T-helper 17 cell (primary cell): Measurements from ENCODE around the gene POLDIP3. TPM values are rescaled to one million over a fixed set of nuclear protein-coding genes. Genes with fewer than 3 reads are reported as not detected.
"Not testable (repeated sequence)": the region's sequence is repeated elsewhere in the genome, so short reads cannot be mapped to it uniquely, and the experiment has no call there.

ENCODE experiments used
- ATAC-seq: fragments of 150-1000 bp; cut with Tn5 transposase; 2 replicates; pipeline ENCODE4 v1.10.0; 2021; ENCODE audit warnings: mild to moderate bottlenecking, moderate library complexity
- DNase-seq, 3 donors: peaks; one replicate each; pipeline versions ENCODE4 v3.0.0 to v3.0.0-alpha.2; 2020 to 2021
- H3K9me3 ChIP-seq: one replicate; pipeline ENCODE4 v1.7.0; 2013; ENCODE audit warnings: low read length, mild to moderate bottlenecking; ENCODE audit not compliant: control insufficient read depth, poor library complexity, severe bottlenecking
- H3K27ac Mint-ChIP-seq: one replicate; pipeline ENCODE4 v1.8.0; 2022; ENCODE audit warnings: mild to moderate bottlenecking, moderate library complexity, mixed read lengths
- H3K27me3 Mint-ChIP-seq: one replicate; pipeline ENCODE4 v1.8.0; 2022; ENCODE audit warnings: mixed read lengths
- H3K36me3 Mint-ChIP-seq: one replicate; pipeline ENCODE4 v1.8.0; 2022; ENCODE audit warnings: low read depth, mixed read lengths
- H3K4me1 Mint-ChIP-seq: one replicate; pipeline ENCODE4 v1.8.0; 2022; ENCODE audit warnings: mild to moderate bottlenecking, mixed read lengths
- H3K4me3 Mint-ChIP-seq: one replicate; pipeline ENCODE4 v1.8.0; 2022; ENCODE audit warnings: mild to moderate bottlenecking, moderate library complexity, mixed read lengths
- total RNA-seq, 4 donors: library from RNA in 2 of 4; stranded (reverse) in 2 of 4; gene quantifications; one replicate each; pipeline ENCODE4 v1.2.3 and lab custom pipeline; 2022 to 2026

Gene POLDIP3
- total RNA-seq, 2 donors from 2014 or later = 70.3 to 71.2 TPM

- ATAC-seq = no peak
Measured at GRCh38 chr22:42620084-42620483, 5.4 kb upstream of the POLDIP3 start.

GRCh38 chr22:42619261-42620063 is 4.8 kb upstream of the POLDIP3 start:
- Mint-ChIP-seq H3K4me1 (peaks cover 18% of the 10 kb centered on the region), H3K4me3 (peak overlapping the region; percentile 7), H3K36me3 (no peaks in the 10 kb centered on the region), H3K27me3 (no peaks in the 10 kb centered on the region), H3K27ac (no peak overlapping the region)
- ATAC-seq (no peak), DNase-seq (no peak)
- H3K9me3 ChIP-seq = no peaks in the 10 kb centered on the region

More at GRCh38 chr22:42620084-42620483, 5.4 kb upstream of the POLDIP3 start:
- Mint-ChIP-seq H3K27ac (no peak overlapping the region), H3K27me3 (no peaks in the 10 kb centered on the region), H3K4me3 (no peak overlapping the region), H3K36me3 (no peaks in the 10 kb centered on the region), H3K4me1 (peaks cover 14% of the 10 kb centered on the region)
- no peaks in the 10 kb centered on the region for H3K9me3 ChIP-seq
- DNase-seq = no peak

GRCh38 chr22:42617155-42617983 is 2.7 kb upstream of the POLDIP3 start:
- Mint-ChIP-seq H3K27me3 (no peaks in the 10 kb centered on the region), H3K27ac (peak overlapping the region; percentile 61), H3K4me3 (peak overlapping the region; percentile 61), H3K36me3 (peaks cover 2% of the 10 kb centered on the region), H3K4me1 (peaks cover 32% of the 10 kb centered on the region)
- ATAC-seq (no peak), DNase-seq (no peak)
- no peaks in the 10 kb centered on the region for H3K9me3 ChIP-seq

GRCh38 chr22:42615860-42616175 is 1.1 kb upstream of the POLDIP3 start:
- H3K9me3 ChIP-seq, ATAC-seq: not testable (repeated sequence)

DNA sequence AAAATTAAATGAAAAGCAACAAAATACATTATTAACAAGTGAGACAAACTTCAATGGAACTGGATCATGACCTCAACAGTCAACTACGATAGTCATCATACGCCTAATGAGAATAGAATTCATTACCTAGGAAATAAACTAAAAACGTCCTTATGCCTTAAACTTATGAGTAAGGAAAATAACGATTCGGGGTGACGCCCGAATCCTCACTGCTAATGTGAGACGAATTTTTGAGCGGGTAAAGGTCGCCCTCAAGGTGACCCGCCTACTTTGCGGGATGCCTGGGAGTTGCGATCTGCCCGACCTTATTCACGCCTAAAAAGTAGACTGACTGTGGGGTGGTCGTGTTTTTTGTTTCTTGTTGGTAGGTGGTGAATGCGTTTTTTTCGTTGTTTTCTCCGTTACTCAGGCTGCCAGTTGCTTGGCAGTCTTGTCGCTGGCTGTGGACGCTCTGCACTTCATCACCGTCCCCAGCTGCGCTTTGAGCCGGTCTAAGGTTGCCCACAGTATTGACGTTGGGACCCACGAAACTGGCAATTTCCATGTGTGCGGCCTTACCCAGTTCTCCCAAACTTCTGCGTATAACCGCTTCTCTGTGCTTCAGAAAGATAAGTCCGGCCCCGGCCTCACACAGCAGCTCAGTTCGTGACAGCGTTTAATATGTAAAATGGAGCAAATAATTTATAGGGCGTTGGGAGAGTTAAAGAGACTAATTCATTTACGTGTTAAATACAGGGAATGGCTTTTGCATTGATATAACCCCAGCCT is 593 bp upstream of the POLDIP3 start:
- DNase-seq (peak; percentile 53 to 72 (median 71)), ATAC-seq (peak; percentile 71)
- Mint-ChIP-seq H3K36me3 (peaks cover 2% of the 10 kb centered on the region), H3K4me3 (peak overlapping the region; percentile 96), H3K27ac (peak overlapping the region; percentile 100), H3K4me1 (peaks cover 37% of the 10 kb centered on the region), H3K27me3 (no peaks in the 10 kb centered on the region)
- no peaks in the 10 kb centered on the region for H3K9me3 ChIP-seq

More at GRCh38 chr22:42615860-42616175, 1.1 kb upstream of the POLDIP3 start:
- not testable (repeated sequence) for H3K27me3 Mint-ChIP-seq, DNase-seq, H3K36me3 Mint-ChIP-seq
- Mint-ChIP-seq H3K4me3 (peak overlapping the region; percentile 96), H3K27ac (peak overlapping the region; percentile 100), H3K4me1 (peaks cover 36% of the 10 kb centered on the region)

- peak overlapping the region; percentile 100 for H3K27ac Mint-ChIP-seq
- peaks cover 2% of the 10 kb centered on the region for H3K36me3 Mint-ChIP-seq
- peaks cover 44% of the 10 kb centered on the region for H3K4me1 Mint-ChIP-seq
- ATAC-seq = peak; percentile 1
- DNase-seq = no peak
- peak overlapping the region; percentile 96 for H3K4me3 Mint-ChIP-seq
- no peaks in the 10 kb centered on the region for H3K9me3 ChIP-seq
- no peaks in the 10 kb centered on the region for H3K27me3 Mint-ChIP-seq
Measured at GRCh38 chr22:42613872-42614301, 796 bp downstream of the POLDIP3 start.

- DNase-seq = no peak
- Mint-ChIP-seq H3K27me3 (no peaks in the 10 kb centered on the region), H3K4me3 (peak overlapping the region; percentile 96), H3K36me3 (peaks cover 2% of the 10 kb centered on the region), H3K27ac (peak overlapping the region; percentile 100), H3K4me1 (peaks cover 41% of the 10 kb centered on the region)
- no peaks in the 10 kb centered on the region for H3K9me3 ChIP-seq
- no peak for ATAC-seq
Measured at GRCh38 chr22:42612336-42612735, 2.3 kb downstream of the POLDIP3 start.

DNA sequence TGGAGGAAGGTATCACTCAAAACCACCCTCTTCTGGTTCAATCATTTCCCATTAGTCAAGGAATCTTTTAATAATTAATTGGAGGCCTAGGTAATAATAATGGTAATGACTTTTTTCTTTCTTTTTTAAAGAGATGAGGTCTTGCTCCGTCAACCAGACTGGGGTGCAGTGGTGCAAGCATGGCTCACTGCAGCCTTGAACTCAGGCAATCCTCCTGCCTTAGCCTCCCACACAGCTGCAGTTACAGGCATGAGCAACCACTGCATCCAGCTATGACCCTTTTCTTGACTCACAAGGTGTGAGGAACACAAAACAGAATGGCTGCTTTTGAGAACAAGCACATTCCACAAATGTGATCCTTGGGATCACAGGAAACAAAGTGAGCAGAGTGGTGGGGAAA is 3.6 kb downstream of the POLDIP3 start:
- Mint-ChIP-seq H3K4me1 (peaks cover 43% of the 10 kb centered on the region), H3K36me3 (peaks cover 2% of the 10 kb centered on the region), H3K27ac (no peak overlapping the region), H3K4me3 (no peak overlapping the region), H3K27me3 (no peaks in the 10 kb centered on the region)
- ATAC-seq (no peak), DNase-seq (no peak)
- no peaks in the 10 kb centered on the region for H3K9me3 ChIP-seq

DNA sequence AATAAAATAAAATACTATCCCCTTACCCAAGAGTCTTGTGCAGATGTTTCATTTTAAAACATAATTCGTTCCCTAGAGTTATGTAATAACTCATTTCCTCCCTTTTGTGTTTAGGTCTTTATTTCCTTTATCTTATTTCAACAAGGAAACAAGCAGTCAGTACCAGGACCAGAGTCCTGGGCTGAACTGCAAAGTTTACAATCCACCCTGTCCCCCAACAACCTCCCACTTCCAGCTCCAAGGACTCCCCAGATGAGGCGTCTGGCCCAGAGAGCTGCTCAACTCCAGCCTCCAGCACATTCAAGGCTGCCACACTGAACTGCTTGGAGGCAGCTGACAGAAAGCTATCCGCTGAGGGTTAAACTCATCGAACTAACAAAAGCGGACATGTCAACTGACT is 4.5 kb downstream of the POLDIP3 start:
- DNase-seq = no peak
- Mint-ChIP-seq H3K4me1 (peaks cover 39% of the 10 kb centered on the region), H3K27ac (no peak overlapping the region), H3K4me3 (peak overlapping the region; percentile 50), H3K36me3 (peaks cover 2% of the 10 kb centered on the region), H3K27me3 (no peaks in the 10 kb centered on the region)
- ATAC-seq = no peak
- H3K9me3 ChIP-seq = no peaks in the 10 kb centered on the region

DNA sequence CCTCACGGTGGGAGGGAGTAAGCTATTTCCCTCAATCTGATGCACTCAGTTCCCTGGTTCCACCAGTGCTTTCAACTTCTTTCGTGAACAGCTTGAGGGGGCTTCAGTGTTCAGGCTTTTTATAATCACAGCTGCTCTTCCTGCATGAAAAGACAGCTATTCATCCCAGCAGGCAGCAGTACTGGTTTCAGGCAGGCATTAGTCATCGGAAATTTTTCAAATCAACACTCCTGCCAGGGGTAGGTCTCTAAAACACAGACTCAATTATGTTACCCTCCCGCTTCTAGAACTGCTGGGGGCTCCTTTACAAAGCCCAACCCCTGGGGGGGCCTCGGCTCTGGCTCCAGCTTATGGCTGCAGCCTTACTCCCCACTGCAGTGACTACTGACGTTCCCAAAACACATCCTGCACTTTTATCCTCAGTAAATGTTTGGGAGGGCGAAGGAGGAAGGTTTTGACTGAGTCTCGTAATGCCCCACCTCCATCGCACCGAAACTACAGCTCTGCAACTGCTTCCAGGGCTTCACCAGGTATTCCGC is 5.8 kb downstream of the POLDIP3 start:
- Mint-ChIP-seq H3K36me3 (peaks cover 2% of the 10 kb centered on the region), H3K4me3 (no peak overlapping the region), H3K27ac (no peak overlapping the region), H3K27me3 (no peaks in the 10 kb centered on the region), H3K4me1 (peaks cover 34% of the 10 kb centered on the region)
- no peaks in the 10 kb centered on the region for H3K9me3 ChIP-seq
- ATAC-seq (no peak), DNase-seq (no peak)

DNA sequence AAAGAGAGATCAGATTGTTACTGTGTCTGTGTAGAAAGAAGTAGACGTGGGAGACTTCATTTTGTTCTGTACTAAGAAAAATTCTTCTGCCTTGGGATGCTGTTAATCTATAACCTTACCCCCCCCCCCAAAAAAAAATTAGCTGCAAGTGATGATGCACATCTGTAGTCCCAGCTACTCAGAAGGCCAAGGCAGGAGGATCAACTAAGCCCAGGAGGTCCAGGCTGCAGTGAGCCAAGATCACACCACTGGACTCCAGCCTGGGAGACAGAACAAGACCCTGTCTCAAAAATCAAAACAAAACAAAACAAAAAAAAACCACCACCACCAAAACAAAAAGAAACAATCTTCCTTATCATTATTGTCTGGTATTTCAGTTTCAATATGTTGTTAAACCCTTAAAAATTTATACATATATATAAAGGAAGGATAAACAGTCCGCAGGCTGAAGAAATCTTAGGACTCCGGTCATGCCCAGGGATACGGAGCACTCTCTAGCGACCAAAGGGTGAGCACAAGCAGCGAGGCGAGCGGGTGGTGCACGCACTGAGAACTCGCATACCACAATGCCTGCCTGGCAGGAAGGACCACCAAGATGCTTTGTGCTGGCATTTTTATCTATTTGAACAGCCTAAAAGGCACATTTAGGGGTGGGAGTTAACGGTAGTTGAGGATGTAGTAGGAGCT is 6.4 kb downstream of the POLDIP3 start:
- Mint-ChIP-seq H3K27ac (no peak overlapping the region), H3K36me3 (peaks cover 2% of the 10 kb centered on the region), H3K27me3 (no peaks in the 10 kb centered on the region), H3K4me3 (no peak overlapping the region), H3K4me1 (peaks cover 35% of the 10 kb centered on the region)
- ATAC-seq (no peak), DNase-seq (no peak)
- H3K9me3 ChIP-seq = no peaks in the 10 kb centered on the region

- peaks cover 35% of the 10 kb centered on the region for H3K4me1 Mint-ChIP-seq
- H3K4me3 Mint-ChIP-seq, ATAC-seq, DNase-seq, H3K9me3 ChIP-seq, H3K27me3 Mint-ChIP-seq, H3K36me3 Mint-ChIP-seq: not testable (repeated sequence)
- H3K27ac Mint-ChIP-seq = peak overlapping the region; percentile 57
Measured at GRCh38 chr22:42607641-42608040, 7.0 kb downstream of the POLDIP3 start.
